ENCODE data around the gene IZUMO4.

DNA sequence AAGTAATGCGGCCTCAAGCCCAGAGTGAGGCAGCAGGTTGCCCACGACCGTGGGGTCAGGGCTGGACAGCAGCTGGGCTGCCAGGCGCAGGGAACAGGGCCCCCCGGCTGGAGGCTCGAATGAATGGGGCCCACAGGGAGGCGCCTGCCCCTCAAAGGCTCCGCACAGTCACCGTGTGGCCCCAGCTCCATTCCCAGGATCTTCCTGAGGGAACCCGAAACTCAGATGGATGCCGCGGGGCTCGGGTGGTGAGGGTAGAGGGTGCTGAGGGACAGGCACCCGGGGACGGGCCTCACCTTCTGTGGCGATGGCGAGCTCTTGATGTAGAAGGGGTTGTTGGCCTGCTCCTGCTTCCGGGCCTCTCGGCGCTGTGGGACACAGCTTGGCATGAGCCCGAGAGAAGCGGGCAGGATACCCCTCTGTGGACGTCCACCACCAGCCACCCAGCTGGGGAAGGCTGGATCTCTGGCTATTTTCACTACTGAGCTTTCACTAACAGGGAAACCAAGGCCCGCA lies 19.3 kb downstream of the IZUMO4 start:
- no peak for TF ChIP-seq YY1 (IDR thresholded peaks at IDR 0.05; ENCODE audit: insufficient read depth, insufficient read length)
- TF ChIP-seq ZNF274 (IDR thresholded peaks at IDR 0.05; ENCODE audit: low read depth, low read length) = no peak
